Stimulated activated CD4-positive, alpha-beta T cell treated with anti-CD3 and anti-CD28 coated beads, Interleukin-15, amount 100 ng/mL, for 48 hours (primary cell): ENCODE measurements around the gene ISM1.
"Not testable (repeated sequence)": the region's sequence is repeated elsewhere in the genome, so short reads cannot be mapped to it uniquely, and the experiment has no call there.

Source experiments
- DNase-seq, 2 donors: peaks; one replicate each; pipeline ENCODE4 v3.0.0-alpha.2; 2020; ENCODE audit warnings: low read depth in 2 of 2

Gene ISM1

DNA sequence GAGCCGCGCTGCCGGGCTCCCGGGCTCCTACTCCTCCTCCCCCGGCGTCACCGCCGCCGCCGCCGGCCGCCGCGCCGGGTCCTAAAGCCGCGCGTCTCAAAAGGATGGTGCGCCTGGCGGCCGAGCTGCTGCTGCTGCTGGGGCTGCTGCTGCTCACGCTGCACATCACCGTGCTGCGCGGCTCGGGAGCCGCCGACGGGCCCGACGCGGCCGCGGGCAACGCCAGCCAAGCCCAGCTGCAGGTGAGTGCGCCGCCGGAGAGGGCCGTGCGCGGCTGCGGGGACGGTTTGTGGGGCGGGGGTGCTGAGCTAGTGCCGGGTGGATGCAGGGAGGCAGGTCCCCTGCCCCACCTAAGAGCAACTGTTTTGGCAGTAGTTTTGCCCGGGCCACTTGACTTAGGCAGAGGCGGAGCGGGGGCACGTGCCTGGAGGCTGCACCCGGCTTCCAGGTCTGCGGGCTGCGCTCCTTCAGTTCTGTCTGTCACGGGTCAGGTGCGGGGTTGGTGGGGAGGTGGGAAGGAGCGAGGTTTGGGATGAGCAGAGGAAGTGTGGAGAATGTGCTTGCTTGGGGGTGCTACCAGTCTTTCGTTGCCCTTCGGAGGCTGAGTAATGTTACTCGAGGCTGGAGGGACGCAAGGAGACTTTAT lies 722 bp downstream of the ISM1 start:
- DNase-seq = peak; percentile 45 to 53

DNA sequence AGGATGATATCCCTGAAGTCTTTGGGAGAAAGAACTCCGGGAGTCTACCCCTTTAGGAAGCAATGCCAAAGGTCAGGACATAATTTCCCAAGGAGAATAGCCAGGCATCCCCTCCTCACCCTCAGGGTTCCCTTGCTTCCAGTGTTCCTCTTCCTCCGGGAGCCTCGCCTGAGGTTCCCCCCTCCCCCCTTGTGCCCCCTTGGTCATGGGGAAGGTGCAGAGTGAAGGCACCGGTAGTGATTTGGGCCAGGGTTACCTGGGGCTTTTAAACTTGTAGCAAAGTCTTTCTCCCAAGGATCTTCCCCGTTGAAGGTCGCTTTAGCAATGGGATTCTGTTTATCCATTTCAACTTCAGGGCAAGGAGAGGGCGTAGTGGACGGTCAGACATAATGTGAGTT lies 1.2 kb downstream of the ISM1 start:
- no peak for DNase-seq

DNA sequence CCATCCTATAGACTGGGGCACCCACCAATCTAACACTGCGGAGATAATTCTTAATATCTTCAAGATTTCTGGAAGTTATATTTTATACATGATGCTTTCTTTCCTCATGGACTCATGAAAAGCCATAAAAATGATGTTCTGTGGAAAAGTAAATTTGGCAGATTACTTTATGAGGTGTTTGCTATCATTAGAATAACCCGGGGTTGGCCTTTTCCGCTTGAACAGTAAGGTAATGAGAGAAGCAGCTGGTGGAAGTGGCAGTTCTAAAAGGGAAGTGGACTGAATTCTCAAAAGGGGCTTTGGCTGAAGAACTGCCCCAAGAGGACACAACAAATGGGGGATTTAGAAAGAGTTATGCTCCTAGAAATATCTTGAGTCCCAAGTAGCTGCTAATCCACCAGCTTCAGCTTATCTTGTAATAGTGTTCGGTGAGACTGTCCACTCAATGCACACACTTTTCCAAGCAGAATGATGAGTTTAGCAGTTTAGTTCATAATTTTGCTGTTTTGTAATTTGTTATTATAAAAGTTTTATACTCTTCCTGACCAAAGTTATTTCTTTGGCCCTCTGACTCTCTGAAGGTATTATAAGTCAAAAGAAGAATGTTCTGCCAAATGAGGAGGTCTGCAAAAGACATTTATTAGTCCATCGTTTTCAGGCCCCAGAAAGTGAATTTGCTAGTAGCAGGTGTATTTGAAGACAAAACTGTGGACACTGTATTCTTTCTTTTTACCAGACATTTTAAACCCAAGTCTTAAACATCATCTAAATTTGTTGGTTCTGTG lies 2.9 kb downstream of the ISM1 start:
- DNase-seq = no peak

DNA sequence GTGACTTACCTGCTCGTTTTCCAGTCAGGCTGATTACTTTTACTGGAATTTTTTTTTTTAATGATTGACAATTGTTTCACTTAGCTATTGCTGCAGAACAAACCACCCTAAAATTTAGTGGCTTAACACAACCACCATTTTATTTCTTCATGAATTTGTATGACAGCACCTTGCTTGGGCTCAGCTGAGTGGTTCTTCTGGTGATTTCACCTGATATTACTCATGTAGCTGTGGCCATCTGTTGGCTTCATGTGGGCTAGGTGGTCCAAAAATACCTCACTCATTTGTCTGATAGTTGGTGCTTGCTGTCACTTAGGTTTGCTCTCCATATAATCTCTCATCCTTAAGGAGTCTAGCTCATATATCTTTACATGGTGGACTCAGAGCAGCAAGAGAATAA lies 5.3 kb downstream of the ISM1 start:
- no peak for DNase-seq

DNA sequence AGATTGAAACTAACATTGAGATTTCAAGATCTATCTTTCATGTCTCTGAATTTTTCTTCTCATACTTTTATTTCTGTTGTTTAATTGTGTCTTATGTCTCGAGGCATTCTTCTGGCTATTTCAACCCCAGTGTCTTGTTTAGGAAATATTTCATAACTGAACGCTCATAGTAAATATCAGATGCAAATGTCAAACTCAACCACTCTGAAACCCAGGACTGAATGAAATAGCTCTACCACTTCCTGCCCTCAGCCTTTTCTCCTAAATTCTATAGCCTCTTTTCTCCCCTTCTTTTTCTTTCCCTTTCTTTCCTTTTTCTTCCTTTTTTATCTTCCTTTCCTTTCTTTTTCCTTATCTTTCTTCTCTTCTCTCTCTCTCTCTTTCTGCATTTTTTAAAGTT lies 7.7 kb downstream of the ISM1 start:
- no peak for DNase-seq

DNA sequence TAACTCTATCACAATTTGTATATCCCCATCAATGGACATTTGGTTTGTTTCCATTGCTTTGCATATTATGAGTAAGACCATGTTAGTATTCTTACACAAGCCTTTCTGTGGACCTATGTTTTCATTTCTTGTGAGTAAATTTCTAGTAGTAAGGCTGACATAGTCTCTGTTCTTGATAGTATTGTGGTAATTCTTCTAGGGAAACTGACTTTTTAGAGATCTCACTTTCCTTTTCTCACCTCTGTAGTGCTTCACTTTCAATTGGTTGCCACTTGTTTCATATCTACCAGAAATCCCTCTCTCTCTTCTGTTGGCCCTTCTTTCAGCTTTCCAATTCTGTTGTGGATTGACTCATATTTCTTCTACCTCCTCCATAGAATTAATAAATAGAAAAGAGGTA lies 8.5 kb downstream of the ISM1 start:
- DNase-seq = no peak

DNA sequence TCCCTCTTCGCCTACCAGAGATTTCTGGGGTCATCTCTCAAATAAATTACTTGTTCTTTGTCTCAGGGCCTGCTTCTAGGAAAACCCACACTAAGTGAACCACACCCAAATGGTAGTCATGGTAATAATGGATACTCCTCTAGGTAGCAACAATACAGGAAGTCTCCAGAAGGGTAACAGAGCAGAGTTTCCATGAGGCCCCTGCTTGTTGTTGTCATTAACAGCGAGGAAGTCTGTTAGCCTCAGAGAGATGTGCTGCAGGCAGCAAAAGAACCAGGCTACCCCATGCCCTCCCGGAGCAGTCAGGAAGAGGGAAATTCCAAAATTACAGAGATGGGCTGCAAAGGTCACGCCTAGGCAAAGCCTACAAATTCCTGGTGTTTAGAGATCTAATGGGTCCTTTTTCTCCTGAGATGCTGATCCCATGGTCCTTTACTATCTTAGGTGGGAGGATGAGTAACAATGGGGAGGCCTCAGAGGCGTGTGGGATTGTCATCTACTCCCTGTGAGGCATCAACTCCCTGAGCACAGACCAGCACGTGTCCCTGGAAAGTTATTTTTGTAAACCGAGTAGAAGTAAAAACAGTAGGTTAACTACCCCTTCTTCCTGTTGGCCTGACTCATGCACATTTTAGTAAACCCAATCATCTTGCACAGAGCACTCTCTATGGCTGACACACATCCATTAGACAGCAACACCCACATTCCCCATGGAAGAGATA lies 10.1 kb downstream of the ISM1 start:
- peak; percentile 10 to 24 for DNase-seq

DNA sequence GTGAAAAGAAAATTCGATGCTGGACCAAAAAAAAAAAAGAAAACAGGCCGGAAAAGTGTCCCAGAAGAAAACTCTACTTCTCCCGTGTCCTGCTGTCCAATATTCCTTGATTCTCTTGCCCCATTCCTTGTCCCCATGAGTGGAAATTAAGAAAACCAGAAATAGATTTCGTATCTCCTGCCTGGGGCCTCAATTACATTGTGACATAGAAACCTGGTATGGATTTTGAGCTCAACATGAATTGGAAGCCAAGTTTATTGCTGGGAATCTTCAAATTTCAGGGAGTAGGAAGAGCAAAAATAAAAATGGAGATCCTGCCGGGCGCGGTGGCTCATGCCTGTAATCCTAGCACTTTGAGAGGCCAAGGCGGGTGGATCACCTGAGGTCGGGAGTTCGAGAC lies 11.9 kb downstream of the ISM1 start:
- no peak for DNase-seq

DNA sequence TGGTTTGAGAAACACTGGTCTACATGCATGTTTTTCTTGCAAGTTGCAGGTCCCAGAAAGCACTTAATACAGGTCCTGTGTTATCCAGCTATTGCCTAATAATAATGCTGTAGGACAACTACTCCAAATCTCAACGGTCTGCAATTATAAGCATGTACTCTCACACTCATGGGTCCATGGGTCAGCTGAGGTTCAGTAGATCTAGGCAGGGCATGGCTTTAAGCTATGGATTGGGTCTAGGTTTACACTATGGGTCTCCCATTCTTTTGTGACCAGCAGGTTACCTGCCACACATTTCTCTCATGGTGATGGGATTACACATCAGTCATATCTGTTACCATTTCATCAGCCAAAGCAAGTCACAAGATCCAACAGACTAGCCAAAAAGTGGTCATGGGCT lies 13.9 kb downstream of the ISM1 start:
- DNase-seq = no peak

DNA sequence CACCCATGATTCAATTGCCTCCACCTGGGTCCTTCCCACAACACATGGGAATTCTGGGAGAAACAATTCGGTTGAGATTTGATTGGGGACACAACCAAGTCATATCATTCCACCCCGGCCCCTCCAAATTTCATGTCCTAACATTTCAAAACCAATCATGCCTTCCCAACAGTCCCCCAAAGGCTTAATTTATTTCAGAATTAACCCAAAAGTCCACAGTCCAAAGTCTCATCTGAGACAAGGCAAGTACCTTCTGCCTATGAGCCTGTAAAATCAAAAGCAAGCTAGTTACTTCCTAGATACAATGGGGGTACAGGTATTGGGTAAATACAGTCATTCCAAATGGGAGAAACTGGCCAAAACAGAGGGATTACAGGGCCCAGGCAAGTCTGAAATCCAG lies 15.3 kb downstream of the ISM1 start:
- not testable (repeated sequence) for DNase-seq

DNA sequence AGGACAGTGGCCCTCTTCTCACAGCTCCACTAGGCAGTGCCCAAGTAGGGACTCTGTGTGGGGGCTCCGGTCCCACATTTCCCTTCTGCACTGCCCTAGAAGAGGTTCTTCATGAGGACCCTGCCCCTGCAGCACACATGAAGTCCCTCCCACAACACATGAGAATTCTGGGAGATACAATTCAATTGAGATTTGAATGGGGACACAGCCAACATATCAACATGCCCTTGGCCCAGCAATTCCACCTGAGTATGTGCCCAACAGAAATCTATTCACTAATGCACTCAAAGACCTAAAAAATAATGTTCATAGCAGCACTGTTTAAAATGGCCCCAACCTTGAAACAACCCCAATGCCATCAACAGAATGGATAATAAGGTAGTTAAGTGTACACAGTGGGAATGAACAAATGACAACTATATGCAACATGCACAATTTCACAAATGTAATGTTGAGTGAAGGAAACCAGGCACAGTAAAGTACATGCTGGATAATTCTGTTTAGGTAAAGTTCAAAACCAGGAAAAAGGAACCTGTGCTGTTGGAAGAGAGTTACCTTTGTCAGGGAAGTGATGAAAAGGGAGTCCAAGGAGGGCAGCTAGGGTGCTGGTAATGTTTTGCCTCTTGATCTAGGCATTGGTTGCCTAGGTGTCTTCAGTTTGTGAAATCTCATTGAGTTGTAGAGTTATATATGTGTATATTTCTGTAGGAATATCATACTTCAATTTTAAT lies 16.1 kb downstream of the ISM1 start:
- no peak for DNase-seq

DNA sequence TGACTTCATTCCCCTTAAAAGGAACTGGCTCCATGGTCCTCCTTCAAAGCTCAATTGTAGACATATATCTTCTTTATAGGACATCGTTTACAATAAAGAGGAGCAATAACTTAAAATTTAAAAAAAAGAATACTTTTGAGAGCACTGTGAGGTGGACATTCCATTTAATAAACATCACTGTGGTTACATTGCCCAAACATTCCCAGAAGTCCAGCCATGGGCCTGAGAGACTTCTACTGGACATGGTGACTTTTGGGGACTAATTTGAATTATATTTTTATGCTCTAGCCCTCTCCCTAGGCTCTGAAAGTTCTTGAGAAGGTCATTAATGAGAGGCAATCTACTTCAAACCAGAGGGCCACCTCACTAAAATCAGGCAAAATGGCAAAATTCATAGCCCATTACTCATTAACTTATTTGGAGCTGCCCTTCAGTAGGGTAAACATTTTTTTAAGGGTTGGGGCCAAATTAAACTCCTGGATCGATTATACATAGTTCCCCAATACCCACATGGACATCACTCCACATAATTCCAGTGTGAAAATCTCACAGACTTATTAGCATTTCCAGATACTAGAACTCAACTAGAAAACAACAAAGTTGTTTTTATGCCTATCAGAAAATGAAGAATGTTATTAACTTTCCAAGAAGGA lies 17.1 kb downstream of the ISM1 start:
- no peak for DNase-seq

DNA sequence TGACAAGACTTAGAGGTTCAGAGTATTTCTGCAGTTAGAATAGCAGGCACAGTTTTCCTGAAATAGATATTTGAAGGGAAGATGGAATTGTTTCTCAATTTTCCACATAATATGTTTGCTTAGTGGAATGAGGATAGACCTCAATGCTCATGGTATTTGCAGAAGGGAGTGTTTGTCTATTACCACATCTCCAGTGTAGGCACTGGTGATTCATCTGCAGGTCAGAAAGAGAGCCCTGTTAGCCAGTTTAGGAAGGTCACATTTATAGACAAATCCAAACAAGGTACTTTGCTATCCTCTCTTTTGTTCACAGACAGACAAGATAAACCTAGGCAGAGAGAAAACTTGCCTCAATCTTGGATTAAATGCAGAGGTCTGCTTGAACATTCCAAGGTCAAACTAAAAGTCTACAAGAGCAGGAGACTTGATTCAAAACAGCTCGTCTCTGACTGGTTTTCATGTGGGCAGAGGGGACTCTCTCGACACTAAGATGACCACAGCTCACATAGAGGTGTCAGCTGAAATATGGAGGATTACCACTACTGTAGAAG lies 22.8 kb downstream of the ISM1 start:
- DNase-seq = no peak

DNA sequence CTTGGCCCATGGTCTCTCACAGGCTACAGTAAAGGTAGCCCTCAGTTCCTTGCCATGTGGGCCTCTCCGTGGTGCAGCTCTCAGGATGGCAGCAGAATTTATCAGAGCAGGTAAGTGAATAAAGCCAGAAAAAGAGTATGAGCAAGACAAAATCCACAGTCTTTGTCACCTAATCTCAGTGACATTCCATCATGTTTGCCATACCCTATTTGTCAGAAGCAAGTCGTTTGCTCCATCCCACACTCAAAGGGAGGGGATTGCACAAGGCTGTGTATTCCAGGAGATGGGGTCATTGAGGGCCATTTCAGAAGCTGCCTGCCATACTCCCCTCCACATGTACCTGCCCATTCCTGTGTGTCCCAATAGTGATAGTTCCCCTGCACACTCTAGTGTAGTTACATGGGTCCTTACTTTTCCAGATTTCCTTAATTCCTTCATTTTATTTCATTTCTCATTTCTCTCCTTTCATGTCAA lies 24.2 kb downstream of the ISM1 start:
- DNase-seq = no peak

DNA sequence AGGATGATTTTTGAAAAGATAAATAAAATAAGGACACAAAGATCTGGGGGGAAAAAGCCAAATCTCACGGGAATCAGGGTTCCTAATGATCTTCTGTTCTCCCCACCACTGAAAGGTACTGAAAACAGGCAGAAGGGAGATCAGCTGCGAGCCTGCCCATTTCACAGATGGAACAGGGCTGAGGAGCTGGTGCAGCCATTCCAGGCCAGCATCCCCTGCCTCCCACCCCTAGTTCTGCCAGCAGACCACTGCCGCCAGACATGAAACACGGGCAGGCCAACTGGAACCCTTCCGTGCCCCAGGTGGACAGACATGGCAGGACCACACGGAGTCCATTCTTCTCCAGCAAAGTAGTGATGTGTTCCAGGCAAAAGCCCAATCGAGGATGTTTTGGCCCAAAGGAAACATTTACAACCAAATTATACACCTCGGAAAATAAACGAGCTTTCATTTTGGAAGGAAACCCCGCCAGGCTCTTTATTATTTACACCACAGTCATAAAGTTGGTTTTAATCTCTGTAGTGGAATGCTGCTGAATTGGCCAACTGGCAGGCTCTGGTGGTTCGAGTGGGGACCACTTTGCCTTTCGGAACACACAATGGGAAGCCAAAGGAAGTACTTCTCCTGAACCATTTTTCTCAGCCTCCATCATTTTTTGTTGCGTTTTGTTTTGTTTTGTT lies 28.2 kb downstream of the ISM1 start:
- no peak for DNase-seq

DNA sequence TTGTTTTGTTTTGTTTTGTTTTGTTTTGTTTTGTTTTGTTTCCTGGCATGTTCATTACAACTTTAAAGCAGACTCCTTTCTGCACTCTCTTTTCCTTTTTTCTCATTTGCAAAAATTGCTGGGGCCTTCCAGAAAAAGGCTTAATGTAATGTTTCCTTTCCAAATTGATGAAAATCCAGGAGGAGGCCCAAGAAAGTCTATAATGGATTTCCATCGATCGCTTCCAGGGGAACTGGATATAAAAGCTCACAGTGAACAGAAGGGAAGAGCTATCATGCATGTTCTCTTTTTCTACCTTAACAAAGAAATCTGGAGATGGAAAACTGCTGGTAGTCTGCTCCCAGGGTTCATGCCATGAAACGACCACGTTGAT lies 28.7 kb downstream of the ISM1 start:
- DNase-seq = no peak

DNA sequence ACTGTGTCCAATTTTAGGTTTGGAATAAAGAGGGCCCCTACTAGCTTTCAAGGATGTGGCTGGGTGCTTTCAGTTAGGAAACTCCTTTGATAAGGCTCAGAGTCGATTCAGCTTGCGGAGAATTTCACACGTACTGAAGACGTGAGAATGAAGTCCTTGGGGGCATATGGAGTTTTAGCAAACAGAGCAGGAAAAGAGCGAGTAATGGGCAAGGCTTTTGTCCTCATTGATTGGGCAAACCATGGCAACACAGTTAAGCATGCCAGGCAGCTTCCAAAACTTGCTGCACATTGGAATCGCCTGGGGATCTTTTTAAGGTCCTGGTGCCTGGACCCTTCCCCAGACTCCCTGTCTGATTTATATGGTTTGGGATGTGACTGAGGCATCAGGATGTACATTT lies 29.2 kb downstream of the ISM1 start:
- DNase-seq = no peak

DNA sequence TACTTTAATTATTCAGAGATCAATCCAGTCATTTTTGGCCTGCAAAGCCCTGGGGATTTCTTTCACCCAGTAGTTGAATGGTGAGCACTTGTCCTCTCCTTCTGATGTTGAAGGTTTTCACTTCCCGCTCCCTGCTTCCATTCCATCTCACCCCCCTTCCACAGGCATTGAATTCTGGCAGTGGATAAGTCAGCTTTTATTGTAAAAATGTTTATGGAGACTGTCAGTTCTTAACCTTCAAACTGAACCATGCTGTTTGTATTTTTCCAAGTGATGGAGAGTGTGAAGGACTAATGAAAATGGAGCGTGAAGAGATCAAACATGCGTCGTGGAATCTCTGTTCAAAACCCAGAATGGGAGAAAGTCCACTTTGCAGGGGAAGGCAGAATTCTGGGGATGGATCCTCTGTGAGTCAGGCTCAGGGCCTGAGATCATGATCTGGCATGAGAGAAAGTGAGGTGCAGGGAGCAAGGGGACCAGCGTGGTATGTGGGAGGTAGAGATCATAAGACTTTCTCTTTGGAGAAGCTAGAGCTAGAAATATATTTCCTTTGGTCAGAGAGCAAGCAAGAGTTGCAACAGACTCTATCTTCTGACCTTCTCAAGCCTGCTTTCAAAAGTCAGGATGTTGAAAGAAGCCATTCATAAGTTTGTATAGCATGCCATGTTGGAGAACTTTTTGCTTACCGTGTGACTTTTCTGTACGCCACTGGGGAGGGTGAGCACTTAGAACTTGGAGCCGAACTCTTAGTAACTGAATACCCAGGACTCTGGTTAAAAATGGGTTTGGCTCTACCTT lies 30.2 kb downstream of the ISM1 start:
- no peak for DNase-seq

DNA sequence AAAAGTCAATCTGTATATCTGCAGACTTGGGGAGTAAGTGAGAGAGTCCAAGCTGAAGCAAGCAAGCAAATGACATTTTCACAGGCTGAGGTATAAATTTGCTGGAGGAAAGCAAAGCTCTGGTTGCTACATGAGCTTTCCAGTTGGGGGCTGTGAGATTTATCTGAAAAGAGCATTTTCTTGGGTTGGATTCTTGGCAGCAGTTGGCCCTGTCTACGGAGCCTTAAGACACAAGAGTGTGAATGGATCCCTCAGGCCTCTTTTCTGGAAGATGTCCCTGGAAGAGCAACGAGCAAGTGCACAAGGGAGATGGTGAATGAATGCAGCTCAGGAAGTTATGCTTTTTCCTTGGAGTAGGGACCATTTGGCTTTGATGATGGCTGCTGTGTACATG lies 30.8 kb downstream of the ISM1 start:
- DNase-seq = no peak

DNA sequence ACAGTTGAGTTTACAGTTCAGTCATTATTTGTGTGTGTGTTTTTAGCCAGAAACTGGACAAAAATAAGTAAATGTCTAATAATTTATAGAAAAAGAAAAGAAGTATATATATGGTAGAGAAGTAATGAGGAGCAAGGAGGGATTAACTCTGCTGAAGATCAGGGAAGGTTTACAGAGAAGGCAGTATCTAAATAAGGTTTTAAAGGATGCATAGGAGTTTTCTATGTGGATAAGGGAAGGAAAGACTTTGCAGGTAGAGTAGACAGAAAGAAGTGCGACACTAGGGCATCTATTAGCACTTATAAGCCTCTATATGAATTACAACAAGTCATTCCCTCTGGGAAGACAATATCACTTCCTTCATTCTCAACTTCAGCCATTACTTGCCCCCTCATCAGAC lies 34.3 kb downstream of the ISM1 start:
- no peak for DNase-seq
